ENCODE data around the gene FSTL4.

FSTL4 gene

GRCh38 chr5:133317558-133317957, 294.8 kb downstream of the FSTL4 start:
- ATAC-seq (ENCODE audit: low read depth) (no peak), DNase-seq (ENCODE audit: low spot score in 2 of 2) (no peak)
- Mint-ChIP-seq H3K36me3 (no peaks in the 10 kb centered on the region), H3K4me1 (peaks cover 9% of the 10 kb centered on the region), H3K4me3 (no peak overlapping the region), H3K27me3 (no peaks in the 10 kb centered on the region), H3K9me3 (no peaks in the 10 kb centered on the region), H3K27ac (no peak overlapping the region)

GRCh38 chr5:133316346-133317343, 295.7 kb downstream of the FSTL4 start:
- Mint-ChIP-seq H3K4me3 (no peak overlapping the region), H3K9me3 (no peaks in the 10 kb centered on the region), H3K36me3 (no peaks in the 10 kb centered on the region), H3K27me3 (peaks cover 4% of the 10 kb centered on the region), H3K4me1 (peaks cover 4% of the 10 kb centered on the region), H3K27ac (no peak overlapping the region)
- ATAC-seq (ENCODE audit: low read depth): no peak
- DNase-seq (ENCODE audit: low spot score in 2 of 2): no peak

DNA sequence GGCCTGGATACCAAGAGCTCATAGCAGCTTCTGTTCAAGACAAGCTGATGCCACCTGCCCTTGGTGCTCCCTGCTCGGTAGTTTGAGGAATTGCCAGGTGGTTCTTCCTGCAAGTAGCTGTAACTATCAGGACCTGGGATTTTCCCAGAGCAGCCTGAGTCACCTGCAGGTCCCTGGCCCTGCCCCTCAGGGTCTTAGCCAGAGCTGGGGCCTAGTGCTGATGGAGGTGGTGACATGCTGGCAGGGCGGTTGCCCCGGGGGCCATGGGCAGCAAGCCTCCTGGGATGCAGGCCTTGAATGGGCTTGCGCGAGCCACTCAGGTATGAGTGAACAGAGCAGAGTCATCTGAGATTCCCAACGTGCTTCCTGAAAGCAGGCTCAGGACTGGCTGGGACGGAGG, 298.3 kb downstream of the FSTL4 start:
- Mint-ChIP-seq H3K4me1 (no peaks in the 10 kb centered on the region), H3K27ac (no peak overlapping the region)

GRCh38 chr5:133311176-133311575, 301.2 kb downstream of the FSTL4 start:
- no peak overlapping the region for H3K4me3 Mint-ChIP-seq
- H3K27me3 Mint-ChIP-seq: peaks cover 6% of the 10 kb centered on the region
- H3K27ac Mint-ChIP-seq: no peak overlapping the region
- DNase-seq (ENCODE audit: low spot score in 2 of 2): no peak
- no peaks in the 10 kb centered on the region for H3K4me1 Mint-ChIP-seq
- H3K36me3 Mint-ChIP-seq: no peaks in the 10 kb centered on the region
- ATAC-seq (ENCODE audit: low read depth): no peak
- H3K9me3 Mint-ChIP-seq: no peaks in the 10 kb centered on the region

More for the DNA sequence above, 298.3 kb downstream of the FSTL4 start:
- Mint-ChIP-seq H3K27me3 (peaks cover 5% of the 10 kb centered on the region), H3K36me3 (no peaks in the 10 kb centered on the region), H3K9me3 (no peaks in the 10 kb centered on the region), H3K4me3 (no peak overlapping the region)
- DNase-seq (ENCODE audit: low spot score in 2 of 2) (no peak), ATAC-seq (ENCODE audit: low read depth) (no peak)

GRCh38 chr5:133309984-133310621, 302.2 kb downstream of the FSTL4 start:
- no peak for DNase-seq (ENCODE audit: low spot score in 2 of 2)
- Mint-ChIP-seq H3K4me1 (no peaks in the 10 kb centered on the region), H3K9me3 (no peaks in the 10 kb centered on the region), H3K27me3 (peaks cover 11% of the 10 kb centered on the region), H3K27ac (no peak overlapping the region), H3K36me3 (no peaks in the 10 kb centered on the region), H3K4me3 (no peak overlapping the region)
- ATAC-seq (ENCODE audit: low read depth): no peak

- ATAC-seq (ENCODE audit: low read depth): no peak
- no peak overlapping the region for H3K27ac Mint-ChIP-seq
- H3K9me3 Mint-ChIP-seq: no peaks in the 10 kb centered on the region
Observed at GRCh38 chr5:133309166-133309795, 303.1 kb downstream of the FSTL4 start.

GRCh38 chr5:133307275-133307674, 305.1 kb downstream of the FSTL4 start:
- Mint-ChIP-seq H3K4me3 (no peak overlapping the region), H3K27me3 (peaks cover 11% of the 10 kb centered on the region), H3K9me3 (no peaks in the 10 kb centered on the region), H3K4me1 (no peaks in the 10 kb centered on the region), H3K36me3 (no peaks in the 10 kb centered on the region), H3K27ac (no peak overlapping the region)
- no peak for DNase-seq (ENCODE audit: low spot score in 2 of 2)
- no peak for ATAC-seq (ENCODE audit: low read depth)

More at GRCh38 chr5:133309166-133309795, 303.1 kb downstream of the FSTL4 start:
- DNase-seq (ENCODE audit: low spot score in 2 of 2): no peak
- Mint-ChIP-seq H3K27me3 (peaks cover 11% of the 10 kb centered on the region), H3K4me1 (no peaks in the 10 kb centered on the region), H3K4me3 (no peak overlapping the region), H3K36me3 (no peaks in the 10 kb centered on the region)

- no peak overlapping the region for H3K4me3 Mint-ChIP-seq
- DNase-seq (ENCODE audit: low spot score in 2 of 2) (no peak), ATAC-seq (ENCODE audit: low read depth) (no peak)
- H3K36me3 Mint-ChIP-seq: no peaks in the 10 kb centered on the region
- H3K27me3 Mint-ChIP-seq: peaks cover 7% of the 10 kb centered on the region
- H3K27ac Mint-ChIP-seq: no peak overlapping the region
- H3K9me3 Mint-ChIP-seq: no peaks in the 10 kb centered on the region
- no peaks in the 10 kb centered on the region for H3K4me1 Mint-ChIP-seq
Observed at GRCh38 chr5:133304707-133305216, 307.6 kb downstream of the FSTL4 start.

GRCh38 chr5:133304178-133304577, 308.2 kb downstream of the FSTL4 start:
- H3K4me1 Mint-ChIP-seq: no peaks in the 10 kb centered on the region
- H3K4me3 Mint-ChIP-seq: no peak overlapping the region
- peaks cover 7% of the 10 kb centered on the region for H3K27me3 Mint-ChIP-seq
- no peaks in the 10 kb centered on the region for H3K36me3 Mint-ChIP-seq
- no peaks in the 10 kb centered on the region for H3K9me3 Mint-ChIP-seq
- no peak overlapping the region for H3K27ac Mint-ChIP-seq
- ATAC-seq (ENCODE audit: low read depth): no peak
- no peak for DNase-seq (ENCODE audit: low spot score in 2 of 2)

DNA sequence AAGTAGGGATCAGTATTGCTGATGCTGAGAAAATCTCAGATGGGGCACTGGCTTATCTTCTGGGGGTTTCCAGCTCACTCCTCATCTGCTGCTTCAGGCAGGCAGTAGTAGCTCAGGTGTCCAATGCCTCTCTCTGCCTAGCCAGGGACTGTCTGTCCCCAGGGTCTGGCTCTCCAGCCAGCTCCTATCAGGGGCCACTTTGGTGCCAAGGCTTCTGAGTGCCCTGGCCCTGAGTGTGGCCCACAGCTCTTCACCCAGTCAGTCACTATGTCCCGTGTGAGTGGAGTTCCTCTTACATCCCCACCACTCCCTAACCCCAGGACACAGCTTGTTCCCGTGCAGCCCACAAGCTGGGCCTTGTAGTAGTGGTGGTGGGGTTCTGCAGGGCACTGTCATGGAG, 309.0 kb downstream of the FSTL4 start:
- Mint-ChIP-seq H3K27ac (no peak overlapping the region), H3K4me1 (no peaks in the 10 kb centered on the region), H3K4me3 (no peak overlapping the region), H3K27me3 (peaks cover 5% of the 10 kb centered on the region), H3K36me3 (no peaks in the 10 kb centered on the region), H3K9me3 (no peaks in the 10 kb centered on the region)
- ATAC-seq (ENCODE audit: low read depth): no peak
- no peak for DNase-seq (ENCODE audit: low spot score in 2 of 2)

GRCh38 chr5:133299728-133300127, 312.6 kb downstream of the FSTL4 start:
- ATAC-seq (ENCODE audit: low read depth) (no peak), DNase-seq (ENCODE audit: low spot score in 2 of 2) (no peak)
- Mint-ChIP-seq H3K36me3 (no peaks in the 10 kb centered on the region), H3K27me3 (no peaks in the 10 kb centered on the region), H3K4me1 (no peaks in the 10 kb centered on the region), H3K4me3 (no peak overlapping the region), H3K27ac (no peak overlapping the region), H3K9me3 (no peaks in the 10 kb centered on the region)

GRCh38 chr5:133299021-133299420, 313.3 kb downstream of the FSTL4 start:
- no peaks in the 10 kb centered on the region for H3K9me3 Mint-ChIP-seq

GRCh38 chr5:133298447-133298846, 313.9 kb downstream of the FSTL4 start:
- H3K27me3 Mint-ChIP-seq: no peaks in the 10 kb centered on the region
- no peaks in the 10 kb centered on the region for H3K9me3 Mint-ChIP-seq
- H3K4me1 Mint-ChIP-seq: no peaks in the 10 kb centered on the region
- no peak overlapping the region for H3K4me3 Mint-ChIP-seq
- no peak overlapping the region for H3K27ac Mint-ChIP-seq
- H3K36me3 Mint-ChIP-seq: no peaks in the 10 kb centered on the region
- no peak for DNase-seq (ENCODE audit: low spot score in 2 of 2)
- ATAC-seq (ENCODE audit: low read depth): no peak

More at GRCh38 chr5:133299021-133299420, 313.3 kb downstream of the FSTL4 start:
- H3K27ac Mint-ChIP-seq: no peak overlapping the region
- no peaks in the 10 kb centered on the region for H3K4me1 Mint-ChIP-seq
- no peak overlapping the region for H3K4me3 Mint-ChIP-seq
- H3K27me3 Mint-ChIP-seq: no peaks in the 10 kb centered on the region
- DNase-seq (ENCODE audit: low spot score in 2 of 2) (no peak), ATAC-seq (ENCODE audit: low read depth) (no peak)
- H3K36me3 Mint-ChIP-seq: no peaks in the 10 kb centered on the region

- no peaks in the 10 kb centered on the region for H3K36me3 Mint-ChIP-seq
- ATAC-seq (ENCODE audit: low read depth) (no peak), DNase-seq (ENCODE audit: low spot score in 2 of 2) (no peak)
- no peak overlapping the region for H3K27ac Mint-ChIP-seq
- H3K9me3 Mint-ChIP-seq: no peaks in the 10 kb centered on the region
- no peaks in the 10 kb centered on the region for H3K27me3 Mint-ChIP-seq
- no peak overlapping the region for H3K4me3 Mint-ChIP-seq
- H3K4me1 Mint-ChIP-seq: no peaks in the 10 kb centered on the region
Observed at GRCh38 chr5:133297293-133297692, 315.0 kb downstream of the FSTL4 start.
